Neural cell (in vitro differentiated cells): ENCODE data around the gene FHAD1. TPM values are rescaled to one million over a fixed set of nuclear protein-coding genes. Genes with fewer than 3 reads are reported as not detected.

ENCODE experiments used
- H2AFZ ChIP-seq: fragments of 200-600, 300-800 bp; sonication (generic), shearing (Covaris generic); 2 replicates; pipeline ENCODE4 v1.6.0; 2014; ENCODE audit warnings: low read depth, mild to moderate bottlenecking, antibody characterized with exemption, low read length, moderate library complexity
- H3F3A ChIP-seq: fragments of 200-600 bp; shearing (Covaris generic); 2 replicates; pipeline ENCODE4 v1.6.1; 2016; ENCODE audit warnings: mild to moderate bottlenecking, moderate library complexity, mixed read lengths, antibody characterized with exemption, low read length; ENCODE audit not compliant: insufficient read depth, poor library complexity, severe bottlenecking
- H3K27ac ChIP-seq: fragments of 200-600, 300-800 bp; sonication (generic), shearing (Covaris generic); 2 replicates; pipeline ENCODE4 v1.5.1; 2014; ENCODE audit warnings: mild to moderate bottlenecking, low read length, moderate library complexity
- H3K27me3 ChIP-seq: fragments of 300-800, 200-600 bp; sonication (generic), shearing (Covaris generic); 2 replicates; pipeline ENCODE4 v1.6.0; 2014; ENCODE audit warnings: mild to moderate bottlenecking, low read depth, low read length, moderate library complexity; ENCODE audit not compliant: insufficient read depth
- H3K36me3 ChIP-seq: fragments of 300-800, 200-600 bp; sonication (generic), shearing (Covaris generic); 2 replicates; pipeline ENCODE4 v1.5.1; 2014; ENCODE audit warnings: mild to moderate bottlenecking, antibody characterized with exemption, low read length, moderate library complexity; ENCODE audit not compliant: insufficient read depth
- H3K4me2 ChIP-seq: fragments of 300-800, 200-600 bp; sonication (generic), shearing (Covaris generic); 2 replicates; pipeline ENCODE4 v1.6.0; 2014; ENCODE audit warnings: mild to moderate bottlenecking, low read length
- H3K4me3 ChIP-seq: fragments of 300-800, 200-600 bp; sonication (generic), shearing (Covaris generic); 2 replicates; pipeline ENCODE4 v1.5.1; 2014; ENCODE audit warnings: mild to moderate bottlenecking, low read length, moderate library complexity
- H3K79me2 ChIP-seq: fragments of 200-600 bp; shearing (Covaris generic); replicated peaks from 2 replicates; pipeline ENCODE4 v1.6.0; 2014; ENCODE audit warnings: mild to moderate bottlenecking, low read length, moderate library complexity; ENCODE audit not compliant: insufficient read depth
- H3K9ac ChIP-seq: fragments of 300-800, 200-600 bp; sonication (generic), shearing (Covaris generic); 2 replicates; pipeline ENCODE4 v1.6.1; 2016; ENCODE audit warnings: mild to moderate bottlenecking, low read length, mixed read lengths
- H3K9me2 ChIP-seq: fragments of 200-600 bp; shearing (Covaris generic); 2 replicates; pipeline ENCODE4 v1.6.1; 2016; ENCODE audit warnings: mild to moderate bottlenecking, low read length, mixed read lengths; ENCODE audit not compliant: insufficient read depth
- H3K9me3 ChIP-seq: fragments of 200-600, 300-800 bp; sonication (generic), shearing (Covaris generic); 2 replicates; pipeline ENCODE4 v1.6.1; 2016; ENCODE audit warnings: mild to moderate bottlenecking, mixed run types, low read length, moderate library complexity, mixed read lengths
- H4K20me1 ChIP-seq: fragments of 200-600 bp; shearing (Covaris generic); 2 replicates; pipeline ENCODE4 v1.6.1; 2016; ENCODE audit warnings: mild to moderate bottlenecking, mixed run types; ENCODE audit not compliant: insufficient read depth
- CTCF ChIP-seq: fragments of 450-650 bp; IDR thresholded peaks from 2 replicates; pipeline ENCODE4 v1.5.1; 2014; ENCODE audit warnings: antibody characterized with exemption, mild to moderate bottlenecking, moderate library complexity; ENCODE audit not compliant: poor library complexity, severe bottlenecking
- EP300 ChIP-seq: fragments of 450-650 bp; conservative IDR thresholded peaks from 2 replicates; pipeline ENCODE4 v1.6.1; 2014; ENCODE audit warnings: antibody characterized with exemption, mild to moderate bottlenecking, moderate library complexity; ENCODE audit not compliant: poor library complexity, severe bottlenecking
- EZH2 ChIP-seq: fragments of 200-600, 300-800 bp; shearing (Covaris generic), sonication (generic); IDR thresholded peaks from 2 replicates; pipeline ENCODE4 v1.6.1; 2014; ENCODE audit warnings: antibody characterized with exemption, low read length, borderline replicate concordance, mild to moderate bottlenecking; ENCODE audit not compliant: insufficient read depth, poor library complexity, severe bottlenecking
- MXI1 ChIP-seq: fragments of 450-650 bp; conservative IDR thresholded peaks from 2 replicates; pipeline ENCODE4 v1.6.1; 2014; ENCODE audit warnings: antibody characterized with exemption, mild to moderate bottlenecking; ENCODE audit not compliant: poor library complexity, severe bottlenecking
- POLR2AphosphoS5 ChIP-seq: IDR thresholded peaks from 2 replicates; pipeline ENCODE4 v1.6.1; 2012
- RAD21 ChIP-seq: fragments of 450-650 bp; conservative IDR thresholded peaks from 2 replicates; pipeline ENCODE4 v1.6.1; 2014; ENCODE audit warnings: antibody characterized with exemption, mild to moderate bottlenecking, moderate library complexity
- REST ChIP-seq: IDR thresholded peaks from 2 replicates; pipeline ENCODE4 v1.6.1; 2012; ENCODE audit warnings: borderline replicate concordance
- SMC3 ChIP-seq: fragments of 450-650 bp; conservative IDR thresholded peaks from 2 replicates; pipeline ENCODE4 v1.6.1; 2014; ENCODE audit warnings: antibody characterized with exemption, mild to moderate bottlenecking, moderate library complexity; ENCODE audit not compliant: poor library complexity
- TAF1 ChIP-seq: IDR thresholded peaks from 2 replicates; pipeline ENCODE4 v1.6.1; 2012; ENCODE audit warnings: low read depth
- polyA plus RNA-seq: library from polyadenylated mRNA; depleted of rRNA; stranded (reverse); fragments of >200 nt; gene quantifications from 2 replicates; pipeline ENCODE4 v1.2.3, GENCODE V29; 2014

The FHAD1 gene
- polyA plus RNA-seq, 1 donor from 2014 or later = 0.46 TPM

DNA sequence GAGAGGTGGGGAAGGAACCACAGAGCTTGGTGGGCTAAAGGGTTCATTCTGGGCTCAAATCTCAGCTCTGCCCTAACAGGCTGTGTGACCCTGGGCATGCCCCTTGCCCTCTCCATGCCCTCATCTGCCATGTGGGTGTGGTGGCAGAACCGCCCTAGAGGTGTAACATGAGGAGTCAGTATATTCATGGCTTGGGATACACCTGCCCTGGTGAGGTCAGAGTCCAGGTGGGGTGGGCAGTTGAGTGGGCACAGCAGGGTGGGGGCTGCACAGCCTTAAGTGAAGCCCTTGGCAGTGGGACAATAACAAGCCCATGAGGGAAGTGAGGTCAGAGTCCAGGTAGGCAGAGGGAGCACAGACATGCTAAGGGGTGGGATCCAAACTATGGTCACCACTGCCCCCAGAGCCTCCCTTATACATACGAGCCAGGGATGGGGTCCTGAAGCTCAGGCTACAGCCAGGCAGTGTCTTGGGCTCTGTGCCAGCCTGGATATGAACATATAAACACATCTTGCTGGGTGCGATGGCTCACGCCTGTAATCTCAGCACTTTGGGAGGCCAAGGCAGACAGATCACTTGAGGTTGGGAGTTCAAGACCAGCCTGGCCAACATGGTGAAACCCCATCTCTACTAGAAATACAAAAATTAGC lies 103.7 kb downstream of the FHAD1 start:
- Histone ChIP-seq H3K9me2 (no peaks in the 10 kb centered on the region), H3K4me2 (no peak overlapping the region), H3K9me3 (no peaks in the 10 kb centered on the region), H3K4me3 (no peak overlapping the region), H3K27ac (no peak overlapping the region), H3K27me3 (no peaks in the 10 kb centered on the region), H3F3A (no peaks in the 10 kb centered on the region), H2AFZ (no peak overlapping the region), H3K9ac (no peak overlapping the region), H4K20me1 (no peaks in the 10 kb centered on the region), H3K79me2 (no peaks in the 10 kb centered on the region), H3K36me3 (no peaks in the 10 kb centered on the region)
- TF ChIP-seq SMC3 (no peak), RAD21 (no peak), CTCF (no peak), MXI1 (no peak), REST (no peak), TAF1 (no peak), EP300 (no peak), EZH2 (no peak), POLR2AphosphoS5 (no peak)

- Histone ChIP-seq H3K27me3 (no peaks in the 10 kb centered on the region), H3F3A (no peaks in the 10 kb centered on the region), H3K79me2 (no peaks in the 10 kb centered on the region), H3K9me2 (no peaks in the 10 kb centered on the region), H3K27ac (no peak overlapping the region), H3K4me3 (no peak overlapping the region), H3K36me3 (no peaks in the 10 kb centered on the region), H3K4me2 (no peak overlapping the region), H3K9me3 (no peaks in the 10 kb centered on the region), H4K20me1 (no peaks in the 10 kb centered on the region), H2AFZ (no peak overlapping the region), H3K9ac (no peak overlapping the region)
- no peak for TF ChIP-seq REST
- TF ChIP-seq EZH2 = no peak
These were observed 104.3 kb downstream of the FHAD1 start for GRCh38 chr1:15351310-15351709.
